Loucy (cell line): Measurements from ENCODE around the gene G6PC3.

Experiments used
- H2AFZ ChIP-seq: fragments of 200-600 bp; sonication (generic); 2 replicates; pipeline ENCODE4 v1.6.0; 2016; ENCODE audit warnings: antibody characterized with exemption, mild to moderate bottlenecking, low read length, moderate library complexity
- H3F3A ChIP-seq: fragments of 200-600 bp; 2 replicates; pipeline ENCODE4 v1.6.0; 2016; ENCODE audit warnings: antibody characterized with exemption, low read depth, mild to moderate bottlenecking
- H3K27me3 ChIP-seq: fragments of 200-600 bp; sonication (generic); 2 replicates; pipeline ENCODE4 v1.6.1; 2014; ENCODE audit warnings: low read length, mild to moderate bottlenecking; ENCODE audit not compliant: insufficient read depth, poor library complexity, severe bottlenecking
- H3K36me3 ChIP-seq: fragments of 200-600 bp; sonication (generic); 2 replicates; pipeline ENCODE4 v1.6.1; 2016; ENCODE audit warnings: low read length; ENCODE audit not compliant: insufficient read depth
- H3K4me1 ChIP-seq: fragments of 200-600 bp; sonication (generic); 2 replicates; pipeline ENCODE4 v1.5.1; 2014; ENCODE audit warnings: low read length, mild to moderate bottlenecking; ENCODE audit not compliant: insufficient read depth, poor library complexity, severe bottlenecking
- H3K4me2 ChIP-seq: fragments of 200-600 bp; sonication (generic); 2 replicates; pipeline ENCODE4 v1.6.0; 2014; ENCODE audit warnings: antibody characterized with exemption, low read length, low read depth, mild to moderate bottlenecking; ENCODE audit not compliant: poor library complexity, severe bottlenecking
- H3K4me3 ChIP-seq: fragments of 200-600 bp; sonication (generic); 2 replicates; pipeline ENCODE4 v1.5.1; 2014; ENCODE audit warnings: low read length, mild to moderate bottlenecking, mixed read lengths; ENCODE audit not compliant: poor library complexity, severe bottlenecking
- H3K79me2 ChIP-seq: fragments of 200-600 bp; sonication (generic); 2 replicates; pipeline ENCODE4 v1.6.1; 2014; ENCODE audit warnings: low read length; ENCODE audit not compliant: insufficient read depth
- H3K9ac ChIP-seq: fragments of 200-600 bp; sonication (generic); 2 replicates; pipeline ENCODE4 v1.6.0; 2014; ENCODE audit warnings: mild to moderate bottlenecking, low read depth, low read length, moderate library complexity; ENCODE audit not compliant: poor library complexity, severe bottlenecking
- H3K9me2 ChIP-seq: fragments of 200-600 bp; sonication (generic); replicated peaks from 2 replicates; pipeline ENCODE4 v1.6.1; 2016; ENCODE audit warnings: low read depth, low read length, mixed read lengths
- H3K9me3 ChIP-seq: fragments of 200-600 bp; sonication (generic); 2 replicates; pipeline ENCODE4 v1.6.1; 2014; ENCODE audit warnings: mild to moderate bottlenecking, antibody characterized with exemption, low read length, low read depth; ENCODE audit not compliant: insufficient read depth
- H4K20me1 ChIP-seq: fragments of 200-600 bp; sonication (generic); 2 replicates; pipeline ENCODE4 v1.6.0; 2014; ENCODE audit warnings: antibody characterized with exemption, low read length, mild to moderate bottlenecking; ENCODE audit not compliant: insufficient read depth, poor library complexity, severe bottlenecking
- CTCF ChIP-seq: fragments of 200-600 bp; sonication (generic); conservative IDR thresholded peaks from 2 replicates; pipeline ENCODE4 v1.5.1; 2014; ENCODE audit warnings: mild to moderate bottlenecking, antibody characterized with exemption, low read length
- EZH2phosphoT487 ChIP-seq: fragments of 200-600 bp; IDR thresholded peaks from 2 replicates; pipeline ENCODE4 v1.6.1; 2018; ENCODE audit warnings: antibody characterized with exemption, mild to moderate bottlenecking, moderate library complexity, borderline replicate concordance

Gene G6PC3

DNA sequence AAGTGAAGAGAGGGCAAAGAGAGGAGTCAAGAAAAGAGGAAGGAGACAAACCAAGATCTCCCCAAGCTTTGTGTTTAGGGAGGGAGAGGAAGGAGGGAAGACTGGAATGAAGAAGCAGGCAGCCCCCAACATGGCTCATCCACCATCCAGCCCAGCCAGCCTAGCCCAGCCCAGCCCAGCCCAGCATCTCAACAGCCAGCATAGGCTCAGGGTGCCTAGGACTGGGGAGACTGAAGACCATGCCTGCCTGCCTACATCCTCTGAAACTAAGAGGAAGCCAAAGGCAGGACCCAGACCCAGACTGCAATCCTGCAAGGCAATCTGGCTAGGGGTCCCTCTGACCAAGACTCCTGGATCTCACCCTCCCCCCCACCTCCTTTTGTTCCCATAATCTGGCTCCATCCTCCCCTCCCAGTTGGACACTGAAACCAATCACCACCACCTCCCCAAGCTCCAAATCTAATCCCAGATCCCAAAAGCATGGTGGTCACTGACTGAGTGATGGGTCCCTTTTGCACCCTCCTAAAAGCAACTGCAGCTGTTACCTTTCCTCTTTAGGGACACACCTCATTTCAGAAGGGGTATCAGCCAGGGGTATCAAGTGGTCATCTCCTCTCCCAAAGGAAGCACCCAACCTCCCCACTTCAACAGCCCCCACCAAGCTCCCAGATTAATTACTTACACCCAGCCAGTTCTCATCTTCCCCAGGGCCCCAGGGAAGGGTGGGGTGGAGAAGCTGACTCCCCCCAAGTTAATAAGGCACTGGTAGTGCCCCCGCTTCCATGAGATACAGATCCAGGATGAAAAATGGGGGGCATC lies 51.7 kb downstream of the G6PC3 start:
- no peaks in the 10 kb centered on the region for H3K9me3 ChIP-seq
- no peaks in the 10 kb centered on the region for H3K9me2 ChIP-seq
- H3K36me3 ChIP-seq = no peaks in the 10 kb centered on the region
- peak overlapping the region; percentile 79 for H3K9ac ChIP-seq
- H2AFZ ChIP-seq = no peak overlapping the region
- H3K4me2 ChIP-seq = peak overlapping the region; percentile 88
- H3K27me3 ChIP-seq = no peaks in the 10 kb centered on the region
- peaks cover 30% of the 10 kb centered on the region for H4K20me1 ChIP-seq
- peaks cover 47% of the 10 kb centered on the region for H3K4me1 ChIP-seq
- H3K79me2 ChIP-seq = peaks cover 60% of the 10 kb centered on the region
- H3K4me3 ChIP-seq = peak overlapping the region; percentile 79
- no peaks in the 10 kb centered on the region for H3F3A ChIP-seq
- no peak for TF ChIP-seq EZH2phosphoT487

DNA sequence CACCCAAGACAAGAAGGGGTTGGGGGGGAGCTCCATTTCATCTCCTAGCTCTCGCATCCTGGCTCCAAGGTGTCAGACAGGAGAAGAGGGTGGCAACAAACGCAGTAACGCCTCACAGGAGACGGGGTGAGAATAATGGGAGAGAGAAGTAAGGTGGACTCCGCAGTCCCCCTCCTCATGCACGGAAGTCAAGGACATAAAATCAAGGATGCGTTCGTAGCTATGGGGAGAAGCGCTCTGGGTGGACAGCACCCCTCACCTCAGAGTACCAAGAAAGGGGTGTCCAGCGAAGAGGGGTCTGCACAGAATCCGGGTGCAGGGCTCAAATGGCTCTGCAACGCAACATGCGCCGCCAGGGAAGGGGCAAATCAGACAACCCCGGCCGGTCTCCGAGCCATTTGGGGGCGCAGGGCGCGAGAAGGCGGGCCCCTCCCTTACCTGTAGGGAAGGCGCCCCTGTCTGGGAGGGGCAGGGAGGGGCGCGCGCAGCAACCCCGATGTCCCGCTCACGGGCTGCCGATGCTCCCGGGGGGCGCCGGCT lies 52.4 kb downstream of the G6PC3 start:
- Histone ChIP-seq H3F3A (no peaks in the 10 kb centered on the region), H3K4me3 (peak overlapping the region; percentile 79), H3K27me3 (no peaks in the 10 kb centered on the region), H3K36me3 (no peaks in the 10 kb centered on the region), H3K4me2 (peak overlapping the region; percentile 88), H3K9me2 (no peaks in the 10 kb centered on the region), H2AFZ (peak overlapping the region; percentile 78), H3K79me2 (peaks cover 53% of the 10 kb centered on the region), H3K9ac (peak overlapping the region; percentile 79), H3K9me3 (no peaks in the 10 kb centered on the region), H4K20me1 (peaks cover 30% of the 10 kb centered on the region), H3K4me1 (peaks cover 47% of the 10 kb centered on the region)
- TF ChIP-seq CTCF = no peak
- no peak for TF ChIP-seq EZH2phosphoT487

DNA sequence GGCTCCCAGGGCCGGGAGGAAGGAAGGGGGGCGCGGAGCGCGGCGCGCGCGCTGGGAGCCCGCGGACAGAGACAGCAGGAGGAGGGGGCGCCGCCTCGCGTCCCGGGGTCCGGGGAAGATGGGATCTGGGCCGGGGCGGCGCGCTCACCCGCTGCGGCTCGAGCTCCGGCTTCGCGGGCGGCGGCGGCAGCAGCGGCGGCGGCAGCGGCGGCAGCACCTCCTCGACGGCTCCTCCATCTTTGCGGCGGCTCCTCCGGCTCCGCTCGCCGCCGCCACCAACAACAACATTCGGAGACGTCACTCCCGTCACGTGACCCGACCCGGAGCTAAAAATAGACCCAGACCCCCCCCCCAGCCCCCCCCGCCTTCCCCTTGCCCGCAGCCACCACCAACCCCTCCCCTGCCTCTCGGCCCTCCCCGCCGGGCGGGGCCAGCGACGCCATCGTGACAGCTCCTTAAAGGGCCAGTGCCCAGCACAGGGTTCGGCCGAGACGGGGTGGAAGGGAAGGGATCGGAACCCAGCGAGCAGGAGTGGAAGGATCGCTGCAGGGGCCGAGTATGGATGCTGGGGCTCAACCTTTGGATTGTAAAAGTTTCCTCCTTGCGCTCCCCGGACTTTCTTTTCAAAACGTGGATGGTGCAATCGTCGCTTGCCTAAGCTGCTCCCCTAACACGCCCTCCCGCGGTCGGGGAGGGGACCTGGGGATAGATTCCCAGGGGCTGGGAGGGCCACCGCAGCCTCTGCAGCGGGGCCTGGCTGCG lies 53.0 kb downstream of the G6PC3 start, which contains the start of gene HDAC5:
Gene HDAC5, minus strand, starts transcription at position 286 of the 762 bp plus-strand sequence. CDS start 6,126 bp downstream, outside the sequence.
- Histone ChIP-seq H3K27me3 (no peaks in the 10 kb centered on the region), H3K4me3 (peak within 1 kb of the TSS; percentile 79), H3K9me2 (no peaks in the 10 kb centered on the region), H3K4me1 (peaks cover 41% of the 10 kb centered on the region), H4K20me1 (peaks cover 28% of the 10 kb centered on the region), H2AFZ (peak within 1 kb of the TSS; percentile 100), H3K79me2 (peaks cover 47% of the 10 kb centered on the region), H3K9me3 (no peaks in the 10 kb centered on the region), H3F3A (no peaks in the 10 kb centered on the region), H3K4me2 (peak within 1 kb of the TSS; percentile 88), H3K36me3 (no peaks in the 10 kb centered on the region), H3K9ac (peak within 1 kb of the TSS; percentile 79)
- TF ChIP-seq EZH2phosphoT487 (no peak), CTCF (peak; percentile 66)
